ENCODE results near the gene ATP5MC2.

ATP5MC2 gene

GRCh38 chr12:53659571-53659981 is 16.3 kb downstream of the ATP5MC2 start:
- Histone ChIP-seq H3K79me2 (ENCODE audit: low read length) (no peaks in the 10 kb centered on the region), H3K27me3 (ENCODE audit: low read depth, low read length) (no peaks in the 10 kb centered on the region), H3K36me3 (replicated peaks; ENCODE audit: low read depth, low read length) (peaks cover 9% of the 10 kb centered on the region), H3K4me3 (ENCODE audit: low read length) (no peak overlapping the region), H3K4me2 (ENCODE audit: low read length) (no peak overlapping the region), H4K20me1 (ENCODE audit: insufficient read depth, low read length) (no peaks in the 10 kb centered on the region), H3K9me3 (ENCODE audit: insufficient read depth, low read length) (no peaks in the 10 kb centered on the region), H3K27ac (ENCODE audit: low read length) (no peak overlapping the region), H2AFZ (ENCODE audit: low read depth, low read length) (no peak overlapping the region), H3K9ac (ENCODE audit: low read length) (no peak overlapping the region), H3K4me1 (ENCODE audit: low read length) (peaks cover 5% of the 10 kb centered on the region)
- TF ChIP-seq EZH2phosphoT487 (IDR thresholded peaks at IDR 0.05; ENCODE audit: low read depth) (no peak), CTCF (IDR thresholded peaks at IDR 0.05; ENCODE audit: low read depth, low read length) (no peak)

- TF ChIP-seq CTCF (IDR thresholded peaks at IDR 0.05; ENCODE audit: low read depth, low read length) = no peak
- TF ChIP-seq EZH2phosphoT487 (IDR thresholded peaks at IDR 0.05; ENCODE audit: low read depth) = no peak
- Histone ChIP-seq H3K4me2 (ENCODE audit: low read length) (no peak overlapping the region), H2AFZ (ENCODE audit: low read depth, low read length) (no peak overlapping the region), H3K4me1 (ENCODE audit: low read length) (peaks cover 5% of the 10 kb centered on the region), H3K79me2 (ENCODE audit: low read length) (no peaks in the 10 kb centered on the region), H3K27me3 (ENCODE audit: low read depth, low read length) (no peaks in the 10 kb centered on the region), H3K9ac (ENCODE audit: low read length) (no peak overlapping the region), H3K4me3 (ENCODE audit: low read length) (no peak overlapping the region), H3K27ac (ENCODE audit: low read length) (no peak overlapping the region), H4K20me1 (ENCODE audit: insufficient read depth, low read length) (no peaks in the 10 kb centered on the region), H3K9me3 (ENCODE audit: insufficient read depth, low read length) (no peaks in the 10 kb centered on the region), H3K36me3 (replicated peaks; ENCODE audit: low read depth, low read length) (peaks cover 6% of the 10 kb centered on the region)
These were observed 16.8 kb downstream of the ATP5MC2 start for GRCh38 chr12:53659011-53659551.

GRCh38 chr12:53657041-53657440 is 18.8 kb downstream of the ATP5MC2 start:
- Histone ChIP-seq H3K4me2 (ENCODE audit: low read length) (no peak overlapping the region), H4K20me1 (ENCODE audit: insufficient read depth, low read length) (no peaks in the 10 kb centered on the region), H3K36me3 (replicated peaks; ENCODE audit: low read depth, low read length) (no peaks in the 10 kb centered on the region), H3K9ac (ENCODE audit: low read length) (no peak overlapping the region), H3K27ac (ENCODE audit: low read length) (no peak overlapping the region), H3K27me3 (ENCODE audit: low read depth, low read length) (no peaks in the 10 kb centered on the region), H3K9me3 (ENCODE audit: insufficient read depth, low read length) (no peaks in the 10 kb centered on the region), H3K4me3 (ENCODE audit: low read length) (no peak overlapping the region), H3K79me2 (ENCODE audit: low read length) (no peaks in the 10 kb centered on the region), H3K4me1 (ENCODE audit: low read length) (peaks cover 5% of the 10 kb centered on the region), H2AFZ (ENCODE audit: low read depth, low read length) (no peak overlapping the region)
- TF ChIP-seq CTCF (IDR thresholded peaks at IDR 0.05; ENCODE audit: low read depth, low read length) (no peak), EZH2phosphoT487 (IDR thresholded peaks at IDR 0.05; ENCODE audit: low read depth) (no peak)

GRCh38 chr12:53653595-53653994 is 22.3 kb downstream of the ATP5MC2 start:
- H3K9ac ChIP-seq (ENCODE audit: low read length) = no peak overlapping the region
- no peak overlapping the region for H3K27ac ChIP-seq (ENCODE audit: low read length)
- no peaks in the 10 kb centered on the region for H3K27me3 ChIP-seq (ENCODE audit: low read depth, low read length)
- TF ChIP-seq EZH2phosphoT487 (IDR thresholded peaks at IDR 0.05; ENCODE audit: low read depth) = no peak
- H4K20me1 ChIP-seq (ENCODE audit: insufficient read depth, low read length) = no peaks in the 10 kb centered on the region
- no peak overlapping the region for H3K4me3 ChIP-seq (ENCODE audit: low read length)
- no peaks in the 10 kb centered on the region for H3K36me3 ChIP-seq (replicated peaks; ENCODE audit: low read depth, low read length)
- H3K4me1 ChIP-seq (ENCODE audit: low read length) = peaks cover 5% of the 10 kb centered on the region
- no peaks in the 10 kb centered on the region for H3K9me3 ChIP-seq (ENCODE audit: insufficient read depth, low read length)
- no peak overlapping the region for H2AFZ ChIP-seq (ENCODE audit: low read depth, low read length)
- no peaks in the 10 kb centered on the region for H3K79me2 ChIP-seq (ENCODE audit: low read length)
- no peak overlapping the region for H3K4me2 ChIP-seq (ENCODE audit: low read length)
